GM12872 (cell line): ENCODE results near the gene PBX1.

Source experiments
- CTCF ChIP-seq: IDR thresholded peaks from 3 replicates; pipeline ENCODE4 v1.5.1; 2011; ENCODE audit warnings: low read depth, mild to moderate bottlenecking, low read length, moderate library complexity; ENCODE audit not compliant: insufficient read depth

The PBX1 gene

GRCh38 chr1:164865385-164865784, 306.4 kb downstream of the PBX1 start:
- TF ChIP-seq CTCF: no peak

GRCh38 chr1:164867590-164867989, 308.6 kb downstream of the PBX1 start:
- no peak for TF ChIP-seq CTCF

- TF ChIP-seq CTCF: no peak
These were observed 310.0 kb downstream of the PBX1 start for GRCh38 chr1:164868990-164869389.

- TF ChIP-seq CTCF: no peak
These were observed 316.5 kb downstream of the PBX1 start for GRCh38 chr1:164875518-164875917.

- no peak for TF ChIP-seq CTCF
These were observed 317.6 kb downstream of the PBX1 start for GRCh38 chr1:164876398-164877116.

GRCh38 chr1:164880199-164880598, 321.2 kb downstream of the PBX1 start:
- TF ChIP-seq CTCF: no peak

- no peak for TF ChIP-seq CTCF
These were observed 321.7 kb downstream of the PBX1 start for GRCh38 chr1:164880644-164881043.
